ENCODE measurements around the gene REXO1.

REXO1 gene

DNA sequence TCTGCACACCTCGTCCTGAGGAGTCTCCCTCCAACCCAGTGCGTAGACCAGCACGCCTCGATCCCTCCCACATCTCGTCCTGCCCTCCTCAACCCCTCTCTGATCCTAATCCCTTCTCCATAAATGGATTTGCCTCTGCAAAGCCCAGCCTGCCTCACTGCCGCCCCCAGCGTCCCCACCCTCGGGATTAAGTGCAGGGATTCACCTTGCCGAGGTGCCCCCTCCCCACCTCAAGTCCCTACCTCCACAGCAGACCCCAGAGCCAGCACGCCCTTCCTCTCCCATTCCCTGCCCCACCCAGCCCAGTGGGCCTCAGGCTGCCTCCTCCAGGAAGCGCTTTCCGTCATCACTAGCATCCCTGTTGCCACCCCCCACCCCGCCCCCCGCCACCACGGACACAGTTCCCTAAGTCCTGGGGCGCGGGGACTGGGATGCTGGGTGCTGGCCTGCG is 11.1 kb upstream of the REXO1 start (continued):
- no peak for TF ChIP-seq ZNF830 (tag by site-specific recombination; IDR thresholded peaks at IDR 0.05; ENCODE audit: low read depth)
- TF ChIP-seq KLF1 (tag by site-specific recombination; IDR thresholded peaks at IDR 0.05): peak; percentile 83
- no peak for TF ChIP-seq ZFP41 (tag by site-specific recombination; IDR thresholded peaks at IDR 0.05; ENCODE audit: borderline replicate concordance)
- TF ChIP-seq, protein P1, sequence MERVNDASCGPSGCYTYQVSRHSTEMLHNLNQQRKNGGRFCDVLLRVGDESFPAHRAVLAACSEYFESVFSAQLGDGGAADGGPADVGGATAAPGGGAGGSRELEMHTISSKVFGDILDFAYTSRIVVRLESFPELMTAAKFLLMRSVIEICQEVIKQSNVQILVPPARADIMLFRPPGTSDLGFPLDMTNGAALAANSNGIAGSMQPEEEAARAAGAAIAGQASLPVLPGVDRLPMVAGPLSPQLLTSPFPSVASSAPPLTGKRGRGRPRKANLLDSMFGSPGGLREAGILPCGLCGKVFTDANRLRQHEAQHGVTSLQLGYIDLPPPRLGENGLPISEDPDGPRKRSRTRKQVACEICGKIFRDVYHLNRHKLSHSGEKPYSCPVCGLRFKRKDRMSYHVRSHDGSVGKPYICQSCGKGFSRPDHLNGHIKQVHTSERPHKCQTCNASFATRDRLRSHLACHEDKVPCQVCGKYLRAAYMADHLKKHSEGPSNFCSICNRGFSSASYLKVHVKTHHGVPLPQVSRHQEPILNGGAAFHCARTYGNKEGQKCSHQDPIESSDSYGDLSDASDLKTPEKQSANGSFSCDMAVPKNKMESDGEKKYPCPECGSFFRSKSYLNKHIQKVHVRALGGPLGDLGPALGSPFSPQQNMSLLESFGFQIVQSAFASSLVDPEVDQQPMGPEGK (tag by site-specific recombination; IDR thresholded peaks at IDR 0.05): peak; percentile 85
- TF ChIP-seq EGR2 (tag by site-specific recombination; IDR thresholded peaks at IDR 0.05; ENCODE audit: low read depth): peak; percentile 92

DNA sequence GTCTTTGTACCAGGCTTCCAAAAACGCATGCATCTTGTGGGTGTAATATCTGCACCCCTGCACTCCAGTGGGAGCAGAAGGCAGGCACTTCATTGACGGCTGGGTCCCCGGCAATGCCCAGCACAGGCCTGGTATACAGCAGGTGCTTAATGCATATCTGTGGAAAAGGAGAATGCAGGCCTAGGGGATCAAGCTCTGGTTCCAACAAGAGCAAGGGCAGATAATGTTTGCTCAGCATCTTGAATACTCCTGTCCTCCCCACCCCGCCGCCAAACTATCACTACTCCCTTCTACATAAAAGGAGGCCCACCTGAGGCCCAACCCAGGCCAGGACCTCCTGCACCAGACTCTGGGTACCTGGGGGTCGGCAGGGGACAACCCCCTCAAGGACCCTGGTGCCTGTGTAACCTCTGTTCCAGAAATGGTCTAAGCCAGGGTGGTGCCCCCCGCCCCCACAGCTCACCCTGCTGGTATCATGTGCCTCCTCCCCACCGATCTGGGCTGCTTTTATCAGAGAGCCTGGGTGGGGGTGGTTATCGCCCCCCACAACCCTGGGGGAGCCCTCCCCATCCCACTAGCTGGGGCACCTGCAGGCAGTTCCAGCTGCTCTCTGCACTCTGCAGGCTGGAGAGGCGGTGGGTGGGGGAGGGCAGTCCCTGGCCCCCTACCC is 10.3 kb upstream of the REXO1 start:
- Histone ChIP-seq H3K4me3 (ENCODE audit: low read depth, low read length) (no peak overlapping the region), H3K4me1 (ENCODE audit: control insufficient read depth, insufficient read depth, low read length) (peaks cover 24% of the 10 kb centered on the region), H3K27ac (ENCODE audit: extremely low read depth, low read depth, low read length) (no peak overlapping the region), H3K9me3 (ENCODE audit: control insufficient read depth, insufficient read depth, low read depth, low read length) (no peaks in the 10 kb centered on the region), H3K36me3 (ENCODE audit: control insufficient read depth in 2 of 2, insufficient read depth in 1 of 2, low read length in 2 of 2) (no peaks in the 10 kb centered on the region)
- TF ChIP-seq, protein P2, sequence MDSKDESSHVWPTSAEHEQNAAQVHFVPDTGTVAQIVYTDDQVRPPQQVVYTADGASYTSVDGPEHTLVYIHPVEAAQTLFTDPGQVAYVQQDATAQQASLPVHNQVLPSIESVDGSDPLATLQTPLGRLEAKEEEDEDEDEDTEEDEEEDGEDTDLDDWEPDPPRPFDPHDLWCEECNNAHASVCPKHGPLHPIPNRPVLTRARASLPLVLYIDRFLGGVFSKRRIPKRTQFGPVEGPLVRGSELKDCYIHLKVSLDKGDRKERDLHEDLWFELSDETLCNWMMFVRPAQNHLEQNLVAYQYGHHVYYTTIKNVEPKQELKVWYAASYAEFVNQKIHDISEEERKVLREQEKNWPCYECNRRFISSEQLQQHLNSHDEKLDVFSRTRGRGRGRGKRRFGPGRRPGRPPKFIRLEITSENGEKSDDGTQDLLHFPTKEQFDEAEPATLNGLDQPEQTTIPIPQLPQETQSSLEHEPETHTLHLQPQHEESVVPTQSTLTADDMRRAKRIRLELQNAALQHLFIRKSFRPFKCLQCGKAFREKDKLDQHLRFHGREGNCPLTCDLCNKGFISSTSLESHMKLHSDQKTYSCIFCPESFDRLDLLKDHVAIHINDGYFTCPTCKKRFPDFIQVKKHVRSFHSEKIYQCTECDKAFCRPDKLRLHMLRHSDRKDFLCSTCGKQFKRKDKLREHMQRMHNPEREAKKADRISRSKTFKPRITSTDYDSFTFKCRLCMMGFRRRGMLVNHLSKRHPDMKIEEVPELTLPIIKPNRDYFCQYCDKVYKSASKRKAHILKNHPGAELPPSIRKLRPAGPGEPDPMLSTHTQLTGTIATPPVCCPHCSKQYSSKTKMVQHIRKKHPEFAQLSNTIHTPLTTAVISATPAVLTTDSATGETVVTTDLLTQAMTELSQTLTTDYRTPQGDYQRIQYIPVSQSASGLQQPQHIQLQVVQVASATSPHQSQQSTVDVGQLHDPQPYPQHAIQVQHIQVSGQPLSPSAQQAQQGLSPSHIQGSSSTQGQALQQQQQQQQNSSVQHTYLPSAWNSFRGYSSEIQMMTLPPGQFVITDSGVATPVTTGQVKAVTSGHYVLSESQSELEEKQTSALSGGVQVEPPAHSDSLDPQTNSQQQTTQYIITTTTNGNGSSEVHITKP (tag by site-specific recombination; IDR thresholded peaks at IDR 0.05): peak; percentile 36; the same call in 1 of the 2 replicates
- no peak for TF ChIP-seq ZNF585B (tag by site-specific recombination; IDR thresholded peaks at IDR 0.05)
- 0 out of 2 replicates have a peak, but pooled peaks have one; percentile 18 for TF ChIP-seq ZIC2 (tag by site-specific recombination; IDR thresholded peaks at IDR 0.05)
- peak; percentile 26; the same call in 1 of the 2 replicates for TF ChIP-seq WT1 (tag by site-specific recombination; IDR thresholded peaks at IDR 0.05)
- TF ChIP-seq, protein P3, sequence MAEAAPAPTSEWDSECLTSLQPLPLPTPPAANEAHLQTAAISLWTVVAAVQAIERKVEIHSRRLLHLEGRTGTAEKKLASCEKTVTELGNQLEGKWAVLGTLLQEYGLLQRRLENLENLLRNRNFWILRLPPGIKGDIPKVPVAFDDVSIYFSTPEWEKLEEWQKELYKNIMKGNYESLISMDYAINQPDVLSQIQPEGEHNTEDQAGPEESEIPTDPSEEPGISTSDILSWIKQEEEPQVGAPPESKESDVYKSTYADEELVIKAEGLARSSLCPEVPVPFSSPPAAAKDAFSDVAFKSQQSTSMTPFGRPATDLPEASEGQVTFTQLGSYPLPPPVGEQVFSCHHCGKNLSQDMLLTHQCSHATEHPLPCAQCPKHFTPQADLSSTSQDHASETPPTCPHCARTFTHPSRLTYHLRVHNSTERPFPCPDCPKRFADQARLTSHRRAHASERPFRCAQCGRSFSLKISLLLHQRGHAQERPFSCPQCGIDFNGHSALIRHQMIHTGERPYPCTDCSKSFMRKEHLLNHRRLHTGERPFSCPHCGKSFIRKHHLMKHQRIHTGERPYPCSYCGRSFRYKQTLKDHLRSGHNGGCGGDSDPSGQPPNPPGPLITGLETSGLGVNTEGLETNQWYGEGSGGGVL (tag by site-specific recombination; IDR thresholded peaks at IDR 0.05): peak; percentile 68
- TF ChIP-seq GLIS1 (tag by site-specific recombination; IDR thresholded peaks at IDR 0.05): peak; percentile 86
- TF ChIP-seq ZBTB10 (tag by site-specific recombination; IDR thresholded peaks at IDR 0.05): 0 out of 2 replicates have a peak, but pooled peaks have one; percentile 16
- peak; percentile 81 for TF ChIP-seq GLIS2 (tag by site-specific recombination; IDR thresholded peaks at IDR 0.05)
- TF ChIP-seq GLI2 (tag by site-specific recombination; IDR thresholded peaks at IDR 0.05; ENCODE audit: borderline replicate concordance, low read depth): no peak
- TF ChIP-seq ZNF416 (tag by site-specific recombination; IDR thresholded peaks at IDR 0.05): no peak
- POLR2A ChIA-PET: interaction anchor here (1.7 kb wide), 1 partner anchor 10 kb away, joined by 4 read pairs; no protein-coding TSS in a partner anchor
- CTCF ChIA-PET: interaction anchor here (0.6 to 1.9 kb wide), 4 partner anchors 10 to 50 kb away, joined by 3 to 15 read pairs (median 4); partner anchors contain the start of gene REXO1

Data from HEK293 (cell line).